ENCODE measurements around the gene TRAF2.

TRAF2 gene

GRCh38 chr9:136943291-136944211 lies 57.2 kb downstream of the TRAF2 start:
- TF ChIP-seq CTCF (IDR thresholded peaks at IDR 0.05), result no peak
- Mint-ChIP-seq H3K4me1 (peaks cover 4% of the 10 kb centered on the region), H3K27me3 (ENCODE audit: low read depth, poor library complexity) (peaks cover 6% of the 10 kb centered on the region), H3K27ac (no peak overlapping the region), H3K4me3 (peak overlapping the region; percentile 78), H3K36me3 (ENCODE audit: low read depth) (peaks cover 12% of the 10 kb centered on the region), H3K9me3 (no peaks in the 10 kb centered on the region)
- DNase-seq, result peak; percentile 56

- Mint-ChIP-seq H3K9me3 (no peaks in the 10 kb centered on the region), H3K4me1 (peaks cover 4% of the 10 kb centered on the region), H3K27ac (no peak overlapping the region), H3K36me3 (ENCODE audit: low read depth) (peaks cover 5% of the 10 kb centered on the region), H3K27me3 (ENCODE audit: low read depth, poor library complexity) (peaks cover 10% of the 10 kb centered on the region), H3K4me3 (peak overlapping the region; percentile 78)
- TF ChIP-seq CTCF (IDR thresholded peaks at IDR 0.05), result no peak
- DNase-seq, result no peak
Measured at GRCh38 chr9:136944212-136944518, 57.8 kb downstream of the TRAF2 start.

GRCh38 chr9:136944519-136945332 lies 58.4 kb downstream of the TRAF2 start, which contains the start of the genes C8G and FBXW5:
TSS of gene C8G (plus strand) at chr9:136945243. CDS start at chr9:136945321, 78 bp downstream.
TSS of gene FBXW5 (minus strand) at chr9:136944738. CDS start at chr9:136944083, 655 bp downstream.
- no peaks in the 10 kb centered on the region for H3K9me3 Mint-ChIP-seq
- peak within 1 kb of the TSS; percentile 86 for H3K27ac Mint-ChIP-seq
- H3K27me3 Mint-ChIP-seq (ENCODE audit: low read depth, poor library complexity), result peaks cover 13% of the 10 kb centered on the region

GRCh38 chr9:136945333-136946227 lies 59.3 kb downstream of the TRAF2 start:
- Mint-ChIP-seq H3K27me3 (ENCODE audit: low read depth, poor library complexity) (peaks cover 13% of the 10 kb centered on the region), H3K27ac (no peak overlapping the region), H3K36me3 (ENCODE audit: low read depth) (no peaks in the 10 kb centered on the region), H3K4me3 (no peak overlapping the region), H3K4me1 (peaks cover 4% of the 10 kb centered on the region), H3K9me3 (no peaks in the 10 kb centered on the region)
- TF ChIP-seq CTCF (IDR thresholded peaks at IDR 0.05), result no peak
- DNase-seq, result no peak

More at GRCh38 chr9:136944519-136945332, 58.4 kb downstream of the TRAF2 start, which contains the start of the genes C8G and FBXW5:
- H3K4me3 Mint-ChIP-seq, result peak within 1 kb of the TSS; percentile 78
- H3K36me3 Mint-ChIP-seq (ENCODE audit: low read depth), result no peaks in the 10 kb centered on the region
- peaks cover 4% of the 10 kb centered on the region for H3K4me1 Mint-ChIP-seq
- TF ChIP-seq CTCF (IDR thresholded peaks at IDR 0.05), result peak; percentile 93
- DNase-seq, result peak; percentile 95

- peaks cover 13% of the 10 kb centered on the region for H3K27me3 Mint-ChIP-seq (ENCODE audit: low read depth, poor library complexity)
- TF ChIP-seq CTCF (IDR thresholded peaks at IDR 0.05), result no peak
- no peak for DNase-seq
Measured at GRCh38 chr9:136946228-136947027, 60.1 kb downstream of the TRAF2 start.

More at GRCh38 chr9:136946228-136947027, 60.1 kb downstream of the TRAF2 start:
- peaks cover 4% of the 10 kb centered on the region for H3K4me1 Mint-ChIP-seq
- H3K9me3 Mint-ChIP-seq, result no peaks in the 10 kb centered on the region
- H3K36me3 Mint-ChIP-seq (ENCODE audit: low read depth), result no peaks in the 10 kb centered on the region
- H3K4me3 Mint-ChIP-seq, result no peak overlapping the region
- no peak overlapping the region for H3K27ac Mint-ChIP-seq

Data from nephron progenitor cell (in vitro differentiated cells).